ENCODE data around the gene CXXC5. TPM values are rescaled to one million over a fixed set of nuclear protein-coding genes. Genes with fewer than 3 reads are reported as not detected.

Gene CXXC5
- total RNA-seq, 1 donor from 2014 or later = 37.3 TPM

DNA sequence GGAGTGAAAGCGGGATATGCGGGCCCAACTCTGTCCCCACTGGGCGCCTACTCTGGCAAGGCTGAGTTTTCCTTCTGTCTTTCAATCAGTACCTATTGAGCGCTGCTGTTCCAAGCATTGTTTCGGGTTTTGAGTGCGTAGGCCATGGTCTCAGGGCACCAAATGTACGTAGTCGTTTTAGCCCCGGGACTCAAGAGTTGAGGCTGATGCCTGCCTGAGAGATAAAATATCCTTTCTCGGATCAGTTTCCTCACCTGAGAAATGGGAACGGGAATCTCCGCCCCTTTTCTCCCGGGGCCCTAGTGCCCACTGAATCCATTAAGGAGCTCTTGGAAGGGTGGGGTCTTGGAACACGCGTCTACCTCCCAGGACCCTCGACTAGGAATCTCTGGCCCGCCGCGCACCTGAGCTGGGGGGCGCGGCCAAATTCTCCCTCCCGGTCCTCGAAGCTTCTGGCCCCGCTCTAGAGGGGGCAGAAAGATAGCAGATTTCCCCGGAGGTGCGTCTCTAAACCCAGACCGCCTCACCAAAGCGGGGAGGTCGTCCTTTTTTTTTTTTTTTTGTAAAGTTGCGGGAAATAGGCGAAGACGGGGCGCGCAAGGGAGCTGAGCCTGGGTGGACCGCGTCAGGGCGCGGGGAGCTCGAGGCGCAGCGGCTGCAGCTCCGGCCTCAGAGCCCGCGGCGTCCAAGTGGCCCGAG, 494 bp upstream of the CXXC5 start:
- H3K9me3 Mint-ChIP-seq (ENCODE audit: unreplicated experiment) = no peaks in the 10 kb centered on the region
- H3K4me1 Mint-ChIP-seq (ENCODE audit: unreplicated experiment) = peaks cover 40% of the 10 kb centered on the region
- H3K36me3 Mint-ChIP-seq (ENCODE audit: low read depth, unreplicated experiment) = peaks cover 3% of the 10 kb centered on the region
- TF ChIP-seq, protein P1, sequence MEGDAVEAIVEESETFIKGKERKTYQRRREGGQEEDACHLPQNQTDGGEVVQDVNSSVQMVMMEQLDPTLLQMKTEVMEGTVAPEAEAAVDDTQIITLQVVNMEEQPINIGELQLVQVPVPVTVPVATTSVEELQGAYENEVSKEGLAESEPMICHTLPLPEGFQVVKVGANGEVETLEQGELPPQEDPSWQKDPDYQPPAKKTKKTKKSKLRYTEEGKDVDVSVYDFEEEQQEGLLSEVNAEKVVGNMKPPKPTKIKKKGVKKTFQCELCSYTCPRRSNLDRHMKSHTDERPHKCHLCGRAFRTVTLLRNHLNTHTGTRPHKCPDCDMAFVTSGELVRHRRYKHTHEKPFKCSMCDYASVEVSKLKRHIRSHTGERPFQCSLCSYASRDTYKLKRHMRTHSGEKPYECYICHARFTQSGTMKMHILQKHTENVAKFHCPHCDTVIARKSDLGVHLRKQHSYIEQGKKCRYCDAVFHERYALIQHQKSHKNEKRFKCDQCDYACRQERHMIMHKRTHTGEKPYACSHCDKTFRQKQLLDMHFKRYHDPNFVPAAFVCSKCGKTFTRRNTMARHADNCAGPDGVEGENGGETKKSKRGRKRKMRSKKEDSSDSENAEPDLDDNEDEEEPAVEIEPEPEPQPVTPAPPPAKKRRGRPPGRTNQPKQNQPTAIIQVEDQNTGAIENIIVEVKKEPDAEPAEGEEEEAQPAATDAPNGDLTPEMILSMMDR (IDR thresholded peaks at IDR 0.05; ENCODE audit: unreplicated experiment) = no peak
- H3K4me3 Mint-ChIP-seq (ENCODE audit: unreplicated experiment) = peak overlapping the region; percentile 81
- peak overlapping the region; percentile 36 for H3K27ac Mint-ChIP-seq (ENCODE audit: unreplicated experiment)
- no peak for DNase-seq (ENCODE audit: low spot score)
- H3K27me3 Mint-ChIP-seq (ENCODE audit: unreplicated experiment) = peaks cover 10% of the 10 kb centered on the region

DNA sequence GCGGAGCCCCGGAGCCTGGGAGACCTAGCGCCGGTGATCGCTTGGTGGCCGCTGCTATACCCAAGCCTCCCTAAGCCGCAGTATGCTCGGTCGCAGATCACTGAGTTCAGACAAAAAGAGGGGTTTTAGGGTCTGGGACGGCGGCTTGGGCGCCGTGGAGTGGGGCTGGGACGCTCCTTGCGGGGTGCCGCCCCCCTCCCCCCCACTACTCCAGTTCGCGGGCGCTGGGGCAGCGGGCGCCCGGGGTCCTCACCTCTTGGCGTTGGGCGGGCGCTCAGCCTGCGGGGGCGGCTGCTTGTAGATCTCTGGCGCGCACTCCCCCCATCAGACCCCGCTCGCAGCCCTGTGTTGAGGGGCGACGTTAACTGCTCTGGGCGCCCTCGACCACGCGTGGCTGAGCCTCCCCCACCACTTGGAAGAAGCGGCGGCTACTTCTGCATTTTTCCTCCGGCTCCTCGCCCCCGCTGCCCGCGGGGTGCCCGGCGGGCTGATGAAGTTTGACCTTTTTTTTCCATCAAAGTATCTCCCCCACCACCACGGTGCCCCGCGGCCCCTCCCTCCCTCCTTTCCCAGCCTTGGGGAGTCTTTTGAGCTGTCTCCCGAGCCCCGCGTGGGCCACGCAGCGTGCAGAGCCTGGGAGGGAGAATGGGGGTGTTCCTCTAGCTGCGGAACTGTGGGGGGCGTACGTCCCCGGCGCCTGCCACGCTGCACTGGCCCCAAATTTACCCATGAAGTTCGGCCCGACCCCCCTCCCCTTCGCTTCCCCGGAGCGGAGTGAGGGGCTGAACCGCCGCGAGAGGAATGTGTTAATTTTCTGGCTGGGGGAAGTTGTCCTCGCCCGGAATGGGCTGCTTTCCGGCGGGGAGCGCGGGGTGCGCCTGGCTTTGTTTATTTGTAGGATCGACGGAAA, 1.2 kb downstream of the CXXC5 start:
- peak; percentile 40 for DNase-seq (ENCODE audit: low spot score)
- Mint-ChIP-seq H3K4me3 (ENCODE audit: unreplicated experiment) (peak overlapping the region; percentile 99), H3K27me3 (ENCODE audit: unreplicated experiment) (peaks cover 6% of the 10 kb centered on the region), H3K36me3 (ENCODE audit: low read depth, unreplicated experiment) (peaks cover 3% of the 10 kb centered on the region), H3K4me1 (ENCODE audit: unreplicated experiment) (peaks cover 48% of the 10 kb centered on the region), H3K9me3 (ENCODE audit: unreplicated experiment) (no peaks in the 10 kb centered on the region), H3K27ac (ENCODE audit: unreplicated experiment) (peak overlapping the region; percentile 92)
- TF ChIP-seq, protein P1 (IDR thresholded peaks at IDR 0.05; ENCODE audit: unreplicated experiment) = no peak

DNA sequence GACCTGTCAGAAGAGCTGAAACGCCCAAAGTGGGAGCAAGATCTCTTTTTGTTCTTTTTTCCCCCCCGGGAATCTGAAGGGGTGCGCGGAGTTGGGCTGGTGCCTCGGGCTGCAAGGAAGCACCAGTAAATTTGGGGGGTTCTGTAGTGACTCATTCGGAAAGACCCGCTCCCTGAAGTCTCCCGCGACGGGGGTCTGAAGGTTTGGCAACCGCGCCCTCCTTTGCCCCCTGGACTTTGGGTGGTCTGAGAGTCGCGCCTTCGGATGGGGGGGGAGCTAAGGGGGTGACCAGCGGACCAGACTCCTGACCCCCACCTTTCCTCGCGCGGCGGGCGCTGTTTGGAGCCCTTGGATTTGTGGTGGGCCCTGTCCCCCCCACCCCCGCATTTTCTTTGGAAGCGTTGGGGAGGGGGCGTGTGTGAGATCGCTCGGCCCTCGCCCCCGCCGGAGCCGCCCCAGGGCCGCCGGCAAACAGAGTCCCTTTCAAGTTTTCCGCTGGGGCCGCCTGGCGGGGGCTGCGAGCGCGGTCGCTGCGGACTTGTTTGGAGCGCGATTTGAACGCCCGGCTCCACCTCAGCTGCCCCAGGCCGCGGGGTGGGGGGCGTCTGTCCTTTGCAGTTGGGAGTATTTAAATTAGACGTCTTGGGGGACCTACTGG, 2.0 kb downstream of the CXXC5 start:
- Mint-ChIP-seq H3K4me3 (ENCODE audit: unreplicated experiment) (peak overlapping the region; percentile 99), H3K27me3 (ENCODE audit: unreplicated experiment) (peaks cover 4% of the 10 kb centered on the region), H3K27ac (ENCODE audit: unreplicated experiment) (peak overlapping the region; percentile 92), H3K4me1 (ENCODE audit: unreplicated experiment) (peaks cover 50% of the 10 kb centered on the region), H3K36me3 (ENCODE audit: low read depth, unreplicated experiment) (peaks cover 3% of the 10 kb centered on the region), H3K9me3 (ENCODE audit: unreplicated experiment) (no peaks in the 10 kb centered on the region)
- TF ChIP-seq, protein P1 (IDR thresholded peaks at IDR 0.05; ENCODE audit: unreplicated experiment) = peak; percentile 48
- peak; percentile 73 for DNase-seq (ENCODE audit: low spot score)

DNA sequence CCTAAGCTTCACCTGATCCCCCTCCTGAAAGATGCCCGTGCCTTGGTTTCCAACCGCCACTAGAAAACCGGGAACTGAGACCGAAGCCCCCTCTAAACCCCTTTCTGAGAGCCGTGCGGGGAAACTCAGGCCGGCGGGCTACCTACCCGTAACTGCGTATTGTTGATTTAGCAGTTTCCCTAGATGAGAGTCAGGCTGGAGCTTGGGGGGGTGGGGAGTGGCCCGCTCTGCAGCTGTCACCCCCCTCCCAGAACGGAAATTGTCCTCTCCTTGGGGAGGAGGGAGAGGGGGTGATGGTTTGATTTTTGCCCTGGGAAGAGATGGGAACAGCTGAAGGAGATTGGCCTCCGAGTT, 2.5 kb downstream of the CXXC5 start:
- no peak overlapping the region for H3K27ac Mint-ChIP-seq (ENCODE audit: unreplicated experiment)
- DNase-seq (ENCODE audit: low spot score) = no peak
- H3K4me3 Mint-ChIP-seq (ENCODE audit: unreplicated experiment) = peak overlapping the region; percentile 86
- H3K9me3 Mint-ChIP-seq (ENCODE audit: unreplicated experiment) = no peaks in the 10 kb centered on the region
- H3K36me3 Mint-ChIP-seq (ENCODE audit: low read depth, unreplicated experiment) = peaks cover 3% of the 10 kb centered on the region
- H3K4me1 Mint-ChIP-seq (ENCODE audit: unreplicated experiment) = peaks cover 54% of the 10 kb centered on the region
- TF ChIP-seq, protein P1 (IDR thresholded peaks at IDR 0.05; ENCODE audit: unreplicated experiment) = peak; percentile 3
- H3K27me3 Mint-ChIP-seq (ENCODE audit: unreplicated experiment) = peaks cover 4% of the 10 kb centered on the region

Measured in endothelial cell (in vitro differentiated cells).